ENCODE measurements around the gene RCVRN.
A peak's percentile ranks its signal among the peaks of the same experiment; 100 is the strongest.

RCVRN gene

DNA sequence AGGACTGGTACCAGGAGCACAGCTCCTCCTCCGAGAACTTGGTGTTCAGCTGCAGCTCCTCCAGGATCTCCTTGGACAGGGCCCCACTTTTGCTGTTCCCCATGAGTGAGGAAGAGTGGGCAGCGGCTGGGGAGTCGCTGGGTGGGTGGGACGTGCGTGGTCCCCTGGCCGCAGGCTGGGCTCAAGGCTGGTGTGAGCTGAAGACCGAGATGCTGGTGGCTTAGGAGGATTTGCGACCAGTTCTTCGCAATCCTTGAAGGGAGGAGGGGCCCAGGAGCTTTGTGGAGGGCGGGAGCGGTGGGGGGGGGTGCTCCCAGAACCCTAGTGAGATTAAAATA is at the start of gene RCVRN:
RCVRN (minus strand) TSS at position 194 of the 338 bp plus-strand sequence; CDS start at position 103, 91 bp downstream.
- no peak for DNase-seq (ENCODE audit: low spot score)

DNA sequence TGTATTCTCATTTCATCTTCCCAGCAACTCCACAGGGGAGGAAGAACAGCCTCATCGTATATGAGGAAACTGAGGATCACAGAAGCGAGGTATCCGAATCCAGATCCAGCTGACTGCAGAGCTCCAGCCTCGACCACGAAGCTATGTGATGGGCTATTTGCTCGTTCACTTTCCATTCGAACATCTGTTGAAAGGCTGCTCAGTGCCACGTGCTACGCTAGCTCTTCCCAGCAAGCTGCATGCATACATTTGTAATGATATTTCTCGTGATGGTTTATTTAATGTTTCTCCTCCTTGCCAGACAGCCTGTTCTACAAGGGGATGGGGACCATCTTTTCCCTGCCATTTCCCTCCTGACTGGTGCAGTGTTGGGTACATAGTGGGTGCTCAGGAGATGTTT is 48.4 kb upstream of the RCVRN start:
- DNase-seq (ENCODE audit: low spot score), result no peak

DNA sequence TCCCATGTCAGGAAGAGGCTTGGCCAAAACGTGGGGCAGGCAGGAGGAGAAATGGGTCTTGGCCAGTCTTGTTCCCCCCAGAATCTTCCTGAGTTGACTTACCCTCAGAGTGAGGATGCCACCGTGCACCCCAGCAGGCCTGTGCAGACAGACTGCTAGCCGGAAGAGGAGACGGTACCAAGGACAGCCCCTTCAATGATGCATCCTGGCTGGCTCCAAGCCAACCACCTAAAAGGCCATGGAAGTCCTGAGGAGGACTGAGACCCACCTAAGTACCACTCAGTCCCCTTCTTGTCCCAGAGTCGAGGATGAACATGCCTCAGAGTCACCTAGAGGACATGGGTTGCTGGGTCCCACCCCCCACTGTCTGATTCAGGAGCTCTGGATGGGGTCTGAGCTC is 46.7 kb upstream of the RCVRN start:
- no peak for DNase-seq (ENCODE audit: low spot score)

DNA sequence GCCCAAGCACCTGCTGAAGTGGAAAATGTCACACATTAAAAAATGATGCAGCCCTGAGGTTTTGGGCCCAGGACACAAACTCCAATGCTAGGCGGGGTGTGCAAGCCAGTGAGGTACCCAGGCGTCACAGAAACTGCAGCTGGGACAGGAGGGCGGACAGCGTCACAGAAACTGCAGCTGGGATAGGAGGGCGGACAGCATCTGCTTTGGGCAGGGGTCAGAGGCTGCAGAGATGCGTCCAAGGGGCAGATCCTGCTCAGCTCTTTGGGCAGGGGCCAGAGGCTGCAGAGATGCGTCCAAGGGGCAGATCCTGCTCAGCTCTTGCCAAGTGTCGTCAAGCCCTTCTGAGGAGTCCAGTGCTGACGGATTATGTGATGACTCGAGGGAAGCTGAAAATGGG is 43.9 kb upstream of the RCVRN start:
- no peak for DNase-seq (ENCODE audit: low spot score)

DNA sequence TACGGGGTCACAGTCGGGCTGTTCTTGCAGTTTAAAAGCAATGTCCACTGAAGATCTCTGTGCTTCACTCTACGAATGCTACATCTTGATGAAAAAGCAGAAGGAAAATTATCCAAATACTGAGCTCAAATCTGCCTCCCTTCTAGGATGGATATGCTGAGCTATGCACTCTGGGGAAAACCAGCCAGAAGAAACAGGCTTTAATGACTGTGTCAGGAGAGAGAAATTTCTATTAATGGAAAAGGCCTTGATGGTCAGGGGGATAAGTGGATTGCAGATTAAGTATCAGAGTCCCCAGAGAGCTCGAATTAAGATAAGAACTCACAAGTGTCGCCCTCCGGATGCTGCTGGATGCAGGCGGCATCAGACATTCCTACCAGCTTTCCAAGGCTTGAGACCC is 39.6 kb upstream of the RCVRN start:
- DNase-seq (ENCODE audit: low spot score), result no peak

DNA sequence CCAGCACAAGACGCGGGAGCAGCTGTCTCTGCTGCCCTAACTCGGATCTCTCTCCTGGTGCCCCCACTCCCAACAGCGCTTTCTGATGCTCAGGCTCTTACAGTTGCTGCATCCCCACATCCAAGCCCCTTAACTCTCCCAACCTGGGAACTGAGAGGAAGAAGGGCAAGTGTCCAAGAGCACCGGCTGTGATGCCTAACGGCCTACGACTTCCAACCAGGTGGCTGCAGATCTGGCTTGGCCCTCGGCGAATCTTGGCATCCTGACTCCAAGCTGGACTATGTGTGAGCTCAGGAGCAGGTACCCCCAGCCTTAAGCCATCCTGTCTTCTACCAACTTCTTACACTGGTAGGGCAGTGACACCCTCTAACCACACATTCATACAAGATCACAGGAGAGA is 38.3 kb upstream of the RCVRN start:
- DNase-seq (ENCODE audit: low spot score), result no peak

DNA sequence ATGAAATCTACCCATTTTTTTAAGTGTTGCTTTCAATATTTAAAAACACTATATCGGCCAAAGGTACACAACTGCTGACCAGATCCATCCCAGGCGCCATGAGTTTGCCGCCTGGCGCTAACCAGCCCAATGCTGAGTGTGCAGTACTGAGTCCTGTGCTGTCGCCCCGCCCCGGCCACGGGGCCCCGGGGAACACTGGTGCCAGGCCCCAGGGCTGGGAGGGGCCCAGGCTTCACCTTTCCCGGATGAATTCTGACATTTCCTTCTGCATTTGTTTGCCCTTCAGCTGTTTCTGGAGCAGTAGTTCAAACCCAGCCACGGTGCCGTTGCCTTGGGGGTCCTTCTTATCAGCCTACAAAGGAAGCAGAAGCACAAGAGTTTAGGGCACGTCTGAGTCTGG is 37.8 kb upstream of the RCVRN start:
- no peak for DNase-seq (ENCODE audit: low spot score)

DNA sequence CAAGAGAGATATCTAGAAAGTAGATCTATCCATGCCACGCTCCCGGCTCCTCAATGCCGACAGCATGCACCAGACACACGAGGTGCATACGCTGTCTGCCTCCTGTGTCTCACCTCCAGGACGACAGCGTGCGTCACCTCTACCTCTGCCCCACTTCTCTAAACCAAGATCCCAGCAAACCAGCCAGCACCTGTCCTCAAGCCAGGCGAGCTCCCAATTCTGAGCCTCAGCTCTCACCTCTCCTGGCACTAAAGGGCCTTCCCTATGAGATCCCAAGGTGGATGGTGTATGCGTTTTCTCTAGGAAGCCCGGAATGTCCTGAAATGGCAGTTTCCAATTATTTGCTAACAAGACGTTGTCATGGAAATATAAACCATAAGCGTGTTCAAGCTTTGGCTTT is 36.2 kb upstream of the RCVRN start:
- no peak for DNase-seq (ENCODE audit: low spot score)

DNA sequence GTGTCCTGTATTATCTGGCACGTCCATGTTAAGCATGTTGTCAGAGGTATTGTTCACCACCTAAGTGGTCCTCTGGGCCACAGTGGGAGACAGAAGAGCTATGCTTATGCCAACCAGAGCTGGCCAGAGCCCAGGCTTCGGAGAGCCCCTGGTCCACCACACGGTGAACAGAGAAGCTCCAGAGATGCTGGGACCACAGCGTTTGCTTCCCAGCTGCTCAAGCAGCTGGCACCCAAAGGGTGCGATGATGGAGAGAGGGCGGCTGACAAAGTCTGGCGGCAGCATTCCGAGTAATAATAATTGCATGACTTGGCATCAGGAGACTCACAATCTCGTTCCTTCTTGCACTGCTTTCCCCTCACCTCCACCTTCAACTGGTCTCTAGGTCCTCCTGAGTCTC is 35.8 kb upstream of the RCVRN start:
- DNase-seq (ENCODE audit: low spot score), result no peak

DNA sequence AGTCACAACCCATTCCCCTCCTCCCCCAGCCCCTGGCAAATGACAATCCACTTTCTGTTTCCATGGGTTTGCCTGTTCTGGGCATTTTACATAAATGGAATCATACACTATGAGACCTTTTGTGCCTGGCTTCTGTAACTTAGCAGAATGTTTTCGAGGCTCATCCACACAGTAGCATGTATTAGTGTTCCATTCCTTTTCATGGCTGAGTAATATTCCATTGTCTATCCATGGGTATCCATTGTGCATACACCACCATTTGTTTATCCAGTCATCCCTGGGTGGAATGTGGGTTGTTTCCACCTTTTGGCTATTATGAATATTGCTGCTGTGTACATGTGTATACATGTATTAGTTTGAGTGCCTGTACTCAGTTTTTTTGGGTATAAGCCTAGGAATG is 33.7 kb upstream of the RCVRN start:
- no peak for DNase-seq (ENCODE audit: low spot score)

DNA sequence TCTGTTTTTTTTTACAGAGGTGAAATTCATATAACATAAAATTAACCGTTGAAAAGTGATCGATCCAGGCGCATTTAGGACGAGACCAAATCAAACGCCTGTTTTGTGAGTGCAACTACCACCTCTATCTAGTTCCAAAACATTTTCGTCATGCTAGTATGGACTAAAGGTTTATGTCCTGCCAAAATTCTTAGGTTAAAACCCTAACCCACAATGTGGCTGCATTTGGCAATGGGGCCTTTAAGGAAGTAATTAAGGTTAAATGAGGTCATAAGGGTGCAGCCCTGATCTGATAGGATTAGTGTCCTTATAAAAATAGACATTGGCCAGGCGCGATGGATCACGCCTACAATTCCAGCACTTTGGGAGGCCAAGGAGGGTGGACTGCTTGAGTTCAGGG is 32.8 kb upstream of the RCVRN start:
- no peak for DNase-seq (ENCODE audit: low spot score)

DNA sequence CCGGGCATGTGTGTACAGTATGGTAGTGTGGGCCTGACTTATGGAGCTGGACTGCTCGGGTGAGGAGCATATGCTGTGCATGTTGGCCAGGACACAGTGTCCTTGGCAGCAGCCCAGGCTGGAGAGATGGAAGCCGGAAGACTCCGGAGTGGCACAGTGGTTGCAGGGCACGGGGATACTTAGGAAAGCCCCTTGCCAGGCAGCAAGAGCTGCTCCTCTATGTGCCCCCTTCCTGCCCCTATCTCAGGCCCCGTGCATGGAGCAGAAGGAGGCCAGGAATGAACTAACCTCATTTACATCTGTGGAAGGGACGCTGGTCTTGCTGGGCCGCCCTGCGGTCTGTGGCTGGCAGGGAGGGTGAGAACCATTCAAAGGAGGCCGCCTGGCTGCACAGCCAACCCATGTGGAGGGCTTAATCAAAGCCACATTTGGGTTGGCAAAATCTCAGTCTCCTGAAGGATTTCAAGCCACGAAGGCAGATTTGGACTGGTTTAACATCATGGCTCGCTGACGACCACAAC is 32.2 kb upstream of the RCVRN start:
- no peak for DNase-seq (ENCODE audit: low spot score)

DNA sequence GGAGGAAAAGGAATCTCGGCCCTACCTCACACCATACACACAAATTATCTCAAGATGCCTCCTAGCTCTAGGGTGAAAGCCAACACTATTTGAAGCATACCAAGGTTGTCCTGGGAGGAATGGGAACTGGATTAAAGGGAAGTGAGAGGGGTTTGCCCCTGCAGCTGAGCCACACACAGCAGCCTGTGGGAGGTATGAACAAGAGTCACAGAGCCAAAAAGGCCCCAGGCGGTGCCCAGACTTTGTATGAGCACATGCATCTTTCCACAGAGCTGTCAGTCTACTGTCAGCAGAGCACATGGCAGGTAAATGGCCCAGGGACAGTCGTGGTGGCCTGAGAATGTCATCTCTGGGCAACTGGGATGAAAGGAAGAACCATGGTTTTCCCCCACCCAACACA is 31.0 kb upstream of the RCVRN start:
- DNase-seq (ENCODE audit: low spot score), result no peak

DNA sequence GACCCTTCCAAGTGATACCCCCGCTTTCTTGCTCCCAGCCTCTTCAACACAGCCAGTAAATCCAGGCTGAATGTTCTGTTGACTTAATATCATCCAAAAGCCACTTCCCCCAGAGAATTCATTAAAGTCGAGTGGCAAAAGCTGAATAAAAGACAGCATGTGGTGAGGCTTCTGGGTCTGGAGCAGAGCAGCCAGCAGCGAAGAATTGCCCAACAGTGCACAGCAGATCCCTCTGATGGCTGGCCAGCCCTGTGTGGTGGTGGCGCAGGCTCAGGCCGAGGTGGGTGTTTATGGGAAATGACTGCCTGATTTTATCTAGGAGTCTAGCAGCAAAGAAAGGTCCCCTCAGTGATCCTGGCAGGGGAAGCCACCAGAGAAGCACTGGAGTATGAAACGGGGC is 30.3 kb upstream of the RCVRN start:
- no peak for DNase-seq (ENCODE audit: low spot score)

DNA sequence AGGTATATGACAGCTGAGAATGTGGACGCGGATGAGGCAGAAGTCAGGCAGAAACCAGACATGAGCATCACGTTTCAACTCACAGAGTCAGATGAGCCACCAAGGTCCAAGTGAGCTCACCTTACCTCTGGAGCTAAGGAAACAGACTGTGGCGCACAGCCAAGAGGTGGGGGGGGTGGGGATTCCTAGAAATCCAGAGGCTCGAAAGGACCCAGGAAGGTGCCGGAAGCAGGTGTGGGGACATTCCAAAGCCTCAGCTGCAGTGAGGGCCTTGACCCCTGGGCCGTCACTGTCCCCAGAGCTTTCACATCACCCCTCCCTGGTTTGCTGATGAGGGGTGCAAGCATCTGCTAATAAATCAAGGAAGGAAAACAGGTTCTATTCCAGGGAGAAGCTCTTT is 29.3 kb upstream of the RCVRN start:
- DNase-seq (ENCODE audit: low spot score), result no peak

DNA sequence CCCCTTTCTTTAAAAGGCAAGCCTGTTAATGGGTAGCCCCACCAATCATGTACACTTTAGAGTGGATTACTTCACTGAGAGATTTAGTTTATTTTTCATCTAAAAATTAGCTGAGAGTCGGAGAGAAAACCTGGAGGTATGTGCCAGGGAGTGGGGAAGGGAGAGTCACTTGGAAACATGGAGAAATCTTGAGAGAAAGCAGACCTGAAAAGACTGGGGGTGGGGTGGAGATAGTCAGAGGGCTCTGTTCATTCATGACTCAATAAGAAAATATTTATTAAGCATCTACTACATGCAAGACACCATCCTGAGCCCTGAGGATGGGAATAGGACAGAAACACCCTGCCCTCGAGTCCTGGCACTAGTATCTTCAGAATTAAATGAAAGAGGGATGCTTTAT is 27.4 kb upstream of the RCVRN start:
- no peak for DNase-seq (ENCODE audit: low spot score)

DNA sequence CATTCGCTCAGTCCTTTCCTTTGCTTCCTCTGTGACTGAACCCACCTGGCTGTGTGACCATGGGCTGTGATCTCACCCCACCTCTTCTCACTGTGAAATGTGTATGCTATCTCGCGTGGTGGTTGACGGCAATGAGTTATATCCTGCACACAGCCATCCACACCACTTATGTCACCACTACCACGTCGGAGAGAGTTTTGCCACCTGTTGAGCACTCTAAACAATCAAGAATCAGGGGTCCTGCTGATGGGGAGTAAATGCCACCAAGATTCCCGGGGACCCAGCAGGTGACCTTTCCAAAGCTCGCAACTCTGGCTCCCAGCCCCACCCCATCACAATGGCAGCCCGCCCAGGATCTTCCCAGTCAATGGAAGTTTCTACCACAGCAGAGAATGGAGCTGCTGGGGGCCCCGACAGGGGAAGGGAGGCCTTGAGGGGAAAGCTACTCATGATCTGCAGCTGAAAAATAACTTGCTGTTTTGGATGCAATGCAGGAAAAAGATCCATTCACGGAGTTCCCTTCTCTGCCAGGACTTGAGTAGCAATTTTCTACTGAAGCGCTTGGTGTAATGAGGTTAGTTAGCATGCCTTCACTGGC is 26.2 kb upstream of the RCVRN start:
- no peak for DNase-seq (ENCODE audit: low spot score)

DNA sequence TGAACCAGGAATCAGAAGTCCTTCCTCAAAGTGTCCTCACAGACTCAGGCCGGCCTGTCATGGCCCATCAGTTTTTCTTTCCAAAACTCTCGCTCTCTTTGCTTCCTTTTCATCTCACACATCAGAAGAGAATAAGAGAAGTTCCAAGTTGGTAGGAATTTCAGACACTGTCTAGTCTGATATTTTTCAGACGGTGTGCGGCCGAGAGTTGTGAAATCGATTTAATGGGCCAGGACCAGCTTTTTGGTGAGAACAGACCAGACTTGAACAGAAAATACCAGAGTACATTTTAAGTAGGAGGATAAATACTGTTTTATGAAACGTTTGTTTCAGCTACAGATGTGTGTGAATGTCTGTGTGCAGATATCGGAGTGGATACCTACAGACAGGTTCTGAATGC is 24.8 kb upstream of the RCVRN start:
- no peak for DNase-seq (ENCODE audit: low spot score)

DNA sequence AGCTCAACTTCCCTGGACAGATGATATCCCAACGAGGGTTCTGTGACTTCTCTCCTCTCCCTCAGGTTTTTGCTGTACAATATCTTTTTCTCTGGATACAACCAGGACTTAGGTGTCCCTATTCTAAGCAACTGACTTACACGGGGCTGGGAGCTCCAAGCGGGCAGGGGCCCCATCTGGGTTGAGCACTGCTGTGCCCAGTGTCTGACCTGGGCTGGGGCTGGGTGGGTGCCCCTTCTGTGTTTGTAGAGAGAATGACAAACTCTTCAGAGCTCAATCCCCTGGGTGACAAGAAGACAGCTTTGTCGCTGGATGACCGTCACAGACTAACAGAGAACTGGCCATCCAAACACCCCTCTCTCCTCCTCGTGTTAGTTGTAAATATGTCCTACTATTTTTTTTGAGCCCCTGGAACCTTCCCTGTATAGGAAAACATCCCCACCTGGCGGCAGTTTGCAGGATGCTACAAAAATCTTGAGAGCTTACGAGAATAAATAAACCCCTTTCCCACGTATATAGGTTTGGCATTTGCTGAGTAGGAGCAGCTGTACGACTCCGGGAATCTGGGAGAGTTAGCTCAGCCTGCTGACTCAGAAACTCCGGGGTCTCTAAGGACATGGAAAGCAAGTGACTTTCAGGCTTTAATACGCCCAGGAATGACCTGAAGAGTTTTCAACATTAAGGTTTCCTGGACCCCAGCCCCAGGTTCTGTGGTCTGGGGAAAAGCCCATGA is 23.7 kb upstream of the RCVRN start:
- DNase-seq (ENCODE audit: low spot score), result peak; percentile 67

DNA sequence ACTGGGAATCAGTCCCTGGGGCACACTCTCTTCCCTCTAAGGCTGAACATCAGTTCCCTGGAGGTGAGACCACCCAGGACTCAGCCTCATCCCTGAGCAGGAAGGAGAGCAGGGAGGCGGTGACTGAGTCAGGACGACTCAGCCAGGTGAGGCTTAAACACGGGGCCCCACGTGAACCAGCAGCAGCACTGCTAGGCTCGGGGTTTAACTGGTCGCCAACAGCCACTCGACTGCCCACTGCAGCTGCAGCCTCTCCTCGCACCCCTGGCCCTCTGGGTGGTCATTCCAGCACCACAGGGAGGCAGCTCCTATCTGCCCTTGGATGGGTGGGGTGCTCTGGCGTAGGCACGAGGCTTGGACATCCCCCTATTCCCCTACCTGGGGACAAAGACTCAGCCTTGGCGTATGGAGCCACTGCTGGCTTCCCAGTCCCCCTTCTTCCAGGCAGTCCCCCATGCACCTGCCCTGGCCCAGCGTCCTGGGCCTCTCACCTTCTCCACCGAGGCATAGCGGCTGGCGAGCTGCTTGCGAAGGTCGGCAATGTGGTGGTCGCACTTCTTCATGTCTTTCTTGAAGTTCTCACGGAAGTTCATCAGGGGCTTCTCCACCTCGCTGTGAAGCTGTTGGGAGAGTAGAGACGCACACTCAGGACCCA is 21.2 kb upstream of the RCVRN start:
- no peak for DNase-seq (ENCODE audit: low spot score)

DNA sequence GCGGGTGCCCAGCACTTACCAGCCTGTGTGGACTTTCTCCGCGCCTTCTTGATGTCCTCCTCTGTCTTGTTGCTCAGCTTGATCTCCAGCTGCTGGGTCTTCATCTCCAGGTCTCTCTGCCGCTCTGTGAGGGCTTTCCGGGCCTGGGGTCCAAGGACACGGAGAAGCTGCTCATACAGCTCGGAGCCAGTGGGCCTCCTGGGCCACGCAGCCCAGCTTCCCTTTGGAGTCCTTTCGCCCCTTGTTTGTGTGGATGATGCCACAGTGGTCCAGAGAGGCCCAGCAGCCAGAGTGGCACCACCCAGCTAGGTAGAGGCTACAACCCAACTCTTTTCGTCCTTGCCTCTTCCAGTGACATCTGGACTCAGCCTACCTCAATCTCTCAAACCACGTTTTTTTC is 20.4 kb upstream of the RCVRN start:
- DNase-seq (ENCODE audit: low spot score), result peak; percentile 49

DNA sequence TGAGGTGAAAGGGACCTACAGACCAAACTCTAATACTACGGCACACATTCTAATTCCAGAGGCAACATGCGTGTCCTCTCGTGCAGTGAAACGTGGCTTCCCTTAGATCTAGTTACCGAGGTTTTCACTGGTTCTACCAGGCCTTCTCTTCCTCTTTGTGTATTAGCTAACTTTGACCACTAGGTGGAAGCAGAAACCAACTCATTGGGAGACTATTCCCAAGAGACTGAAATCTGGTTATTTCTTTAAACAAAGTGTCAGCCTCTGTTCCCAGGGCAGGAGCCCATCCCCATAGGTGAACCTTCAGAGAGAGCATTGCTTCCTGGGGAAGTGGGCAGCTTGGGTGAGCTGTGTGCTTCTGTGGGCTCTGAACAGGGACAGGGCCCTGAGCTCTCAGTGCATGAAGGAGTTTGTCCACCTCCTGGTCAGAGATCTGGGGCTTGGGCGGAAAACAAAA is 19.7 kb upstream of the RCVRN start:
- peak; percentile 69 for DNase-seq (ENCODE audit: low spot score)

All from ecto neural progenitor cell (in vitro differentiated cells).